ENCODE data around the gene KRTAP20-4. TPM values are rescaled to one million over a fixed set of nuclear protein-coding genes. Genes with fewer than 3 reads are reported as not detected.

KRTAP20-4 gene
- total RNA-seq, 1 donor, result not detected

GRCh38 chr21:30620080-30620479 is 347 bp upstream of the KRTAP20-4 start:
- DNase-seq (ENCODE audit: low read depth), result no peak
- TF ChIP-seq, protein P1, sequence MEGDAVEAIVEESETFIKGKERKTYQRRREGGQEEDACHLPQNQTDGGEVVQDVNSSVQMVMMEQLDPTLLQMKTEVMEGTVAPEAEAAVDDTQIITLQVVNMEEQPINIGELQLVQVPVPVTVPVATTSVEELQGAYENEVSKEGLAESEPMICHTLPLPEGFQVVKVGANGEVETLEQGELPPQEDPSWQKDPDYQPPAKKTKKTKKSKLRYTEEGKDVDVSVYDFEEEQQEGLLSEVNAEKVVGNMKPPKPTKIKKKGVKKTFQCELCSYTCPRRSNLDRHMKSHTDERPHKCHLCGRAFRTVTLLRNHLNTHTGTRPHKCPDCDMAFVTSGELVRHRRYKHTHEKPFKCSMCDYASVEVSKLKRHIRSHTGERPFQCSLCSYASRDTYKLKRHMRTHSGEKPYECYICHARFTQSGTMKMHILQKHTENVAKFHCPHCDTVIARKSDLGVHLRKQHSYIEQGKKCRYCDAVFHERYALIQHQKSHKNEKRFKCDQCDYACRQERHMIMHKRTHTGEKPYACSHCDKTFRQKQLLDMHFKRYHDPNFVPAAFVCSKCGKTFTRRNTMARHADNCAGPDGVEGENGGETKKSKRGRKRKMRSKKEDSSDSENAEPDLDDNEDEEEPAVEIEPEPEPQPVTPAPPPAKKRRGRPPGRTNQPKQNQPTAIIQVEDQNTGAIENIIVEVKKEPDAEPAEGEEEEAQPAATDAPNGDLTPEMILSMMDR (IDR thresholded peaks at IDR 0.05; ENCODE audit: insufficient read depth, low read depth, low read length), result no peak
- no peak overlapping the region for H3K4me3 ChIP-seq (ENCODE audit: low read depth, low read length)

GRCh38 chr21:30623362-30623761 is 2.9 kb downstream of the KRTAP20-4 start:
- TF ChIP-seq, protein P1 (IDR thresholded peaks at IDR 0.05; ENCODE audit: insufficient read depth, low read depth, low read length), result no peak
- H3K4me3 ChIP-seq (ENCODE audit: low read depth, low read length), result no peak overlapping the region
- no peak for DNase-seq (ENCODE audit: low read depth)

DNA sequence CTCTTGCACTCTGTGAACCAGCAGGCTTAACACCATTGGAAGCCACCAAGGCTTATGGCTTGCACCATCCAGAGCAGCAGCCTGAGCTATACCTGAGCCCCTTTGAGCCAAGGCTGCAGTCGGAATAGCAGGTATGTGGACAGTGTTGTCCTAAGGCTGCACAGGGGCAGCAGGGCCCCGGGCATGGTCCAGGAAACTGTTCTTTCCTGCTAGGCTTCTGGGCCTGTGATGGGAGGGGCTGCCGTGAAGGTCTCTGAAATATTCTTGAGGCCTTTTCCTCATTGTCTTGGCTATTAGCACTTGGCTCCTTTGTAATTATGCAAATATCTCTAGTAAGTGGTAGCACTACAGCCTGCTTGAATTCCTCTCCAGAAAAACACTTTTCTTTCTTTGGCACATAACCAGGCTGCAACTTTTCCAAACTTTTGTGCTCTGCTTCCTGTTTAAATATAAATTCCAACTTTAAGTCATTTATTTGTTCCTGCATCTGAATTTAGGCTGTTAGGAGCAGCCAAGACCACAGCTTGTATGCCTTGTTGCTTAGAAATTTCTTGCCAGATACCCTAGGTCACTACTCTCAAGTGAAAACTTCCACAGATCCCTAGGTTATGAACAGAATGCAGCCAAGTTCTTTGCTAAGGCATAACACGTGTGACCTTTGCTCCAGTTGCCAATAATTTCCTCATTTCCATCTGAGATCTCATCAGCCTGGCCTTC is 5.2 kb downstream of the KRTAP20-4 start:
- TF ChIP-seq, protein P1 (IDR thresholded peaks at IDR 0.05; ENCODE audit: insufficient read depth, low read depth, low read length), result no peak
- no peak overlapping the region for H3K4me3 ChIP-seq (ENCODE audit: low read depth, low read length)
- DNase-seq (ENCODE audit: low read depth), result no peak

- no peak for DNase-seq (ENCODE audit: low read depth)
- TF ChIP-seq, protein P1 (IDR thresholded peaks at IDR 0.05; ENCODE audit: insufficient read depth, low read depth, low read length), result no peak
- no peak overlapping the region for H3K4me3 ChIP-seq (ENCODE audit: low read depth, low read length)
Observed at GRCh38 chr21:30628109-30628508, 7.7 kb downstream of the KRTAP20-4 start.

GRCh38 chr21:30629200-30629599 is 8.8 kb downstream of the KRTAP20-4 start:
- TF ChIP-seq, protein P1 (IDR thresholded peaks at IDR 0.05; ENCODE audit: insufficient read depth, low read depth, low read length), result no peak
- DNase-seq (ENCODE audit: low read depth), result no peak
- H3K4me3 ChIP-seq (ENCODE audit: low read depth, low read length), result no peak overlapping the region

- no peak within 1 kb of the TSS for H3K4me3 ChIP-seq (ENCODE audit: low read depth, low read length)
Observed at GRCh38 chr21:30634906-30635305, 14.5 kb downstream of the KRTAP20-4 start, which contains the start of gene KRTAP20-2. TSS of gene KRTAP20-2 (plus strand) at chr21:30635206. CDS start at chr21:30635264, 58 bp downstream.

More at GRCh38 chr21:30634906-30635305, 14.5 kb downstream of the KRTAP20-4 start, which contains the start of gene KRTAP20-2:
- TF ChIP-seq, protein P1 (IDR thresholded peaks at IDR 0.05; ENCODE audit: insufficient read depth, low read depth, low read length), result no peak
- no peak for DNase-seq (ENCODE audit: low read depth)
